Heart left ventricle (tissue), 16 donors: ENCODE results near the gene ATPAF1. TPM values are rescaled to one million over a fixed set of nuclear protein-coding genes. Genes with fewer than 3 reads are reported as not detected.

Experiments
- ATAC-seq, 4 donors: fragments of 200-7000 bp; cut with Tn5 transposase; one replicate each; pipeline ENCODE4 v1.9.1; 2020 to 2022; ENCODE audit warnings: moderate library complexity in 4 of 4, mild to moderate bottlenecking in 3 of 4, moderate number of reproducible peaks in 1 of 4
- DNase-seq, 5 donors: peaks; one replicate each; pipeline ENCODE4 v3.0.0-alpha.2; 2020
- H3K27ac ChIP-seq, 12 donors: fragments of 200-600 bp; sonication (generic) in 4 of 12; one replicate each; pipeline versions ENCODE4 v1.5.0 to v1.8.0; 2016 to 2022; ENCODE audit warnings: mild to moderate bottlenecking in 2 of 12
- H3K27me3 ChIP-seq, 9 donors: fragments of 200-600 bp; sonication (generic) in 2 of 9; one replicate each; pipeline versions ENCODE4 v1.5.1 to v1.8.0; 2016 to 2022; ENCODE audit warnings: mild to moderate bottlenecking in 3 of 9
- H3K36me3 ChIP-seq, 9 donors: fragments of 200-600 bp; sonication (generic) in 2 of 9; one replicate each; pipeline versions ENCODE4 v1.5.0 to v1.8.0; 2018 to 2022; ENCODE audit warnings: mild to moderate bottlenecking in 2 of 9
- H3K4me1 ChIP-seq, 12 donors: fragments of 200-600 bp; sonication (generic) in 4 of 12; one replicate each; pipeline versions ENCODE4 v1.5.0 to v1.8.0; 2016 to 2022; ENCODE audit warnings: mild to moderate bottlenecking in 3 of 12
- H3K4me3 ChIP-seq, 12 donors: fragments of 200-600 bp; sonication (generic) in 4 of 12; one replicate each; pipeline versions ENCODE4 v1.5.0 to v1.8.0; 2017 to 2022; ENCODE audit warnings: mild to moderate bottlenecking in 9 of 12, moderate library complexity in 4 of 12
- H3K9me3 ChIP-seq, 12 donors: fragments of 200-600 bp; sonication (generic) in 4 of 12; one replicate each; pipeline versions ENCODE4 v1.5.0 to v1.8.0; 2016 to 2022; ENCODE audit warnings: mild to moderate bottlenecking in 1 of 12
- CTCF ChIP-seq, 12 donors: fragments of 200-600 bp; sonication (generic) in 4 of 12; IDR thresholded peaks; one replicate each; pipeline versions ENCODE4 v1.5.0 to v1.8.0; 2018 to 2022; ENCODE audit warnings: antibody characterized with exemption in 12 of 12, mild to moderate bottlenecking in 5 of 12
- POLR2A ChIP-seq, 2 donors: fragments of 450-650 bp; IDR thresholded peaks; one replicate each; pipeline ENCODE4 v1.6.1; 2017; ENCODE audit warnings: antibody characterized with exemption in 2 of 2, mild to moderate bottlenecking in 2 of 2, moderate library complexity in 2 of 2
- WGBS, 4 donors: extraction: QIAGEN DNeasy Blood & Tissue Kit in 2 of 4; methylation state at CpG; one replicate each; pipeline versions ENCODE4 v1.1.5 to v1.1.7; 2013 to 2018; 5-methylcytosine and 5-hydroxymethylcytosine counted together
- intact Hi-C, 10 donors: fragments of 100-400 bp; cut with DNase I; formaldehyde crosslinking; loops; one replicate each; pipeline versions ENCODE4 v1.11.1 to v1.14.2; 2022
- polyA plus RNA-seq, 2 donors: library from polyadenylated mRNA; stranded (reverse); fragments of 200-250 nt; gene quantifications; one replicate each; pipeline ENCODE4 v1.2.3, GENCODE V29; 2013
- total RNA-seq, 9 donors: library from RNA; depleted of rRNA in 2 of 9; stranded (reverse); fragments of >200 nt in 2 of 9; fragmentation: NEBNext Ultra II Directional in 3 of 9; extraction: Animal tissue kit (Norgen Biotek cat#: 25700) in 3 of 9; gene quantifications; one replicate each; pipeline versions ENCODE4 v1.1.0 to v1.2.4, GENCODE V29; 2016 to 2023
- donor health status: ischemic (EF 13 %, LVEDD 7.1; RV severe dilation, severe dysfunction).
- donor health status: healthy with polysubstance abuse.
- donor health status: DM: no; HTN: yes; CAD: no.
- donor health status: DM: no; HTN: no; CAD: no.
- donor health status: ischemic (EF 25% LVEDD 6.9; RV normal size, moderate dysfunction).
- donor health status: ischemic (EF 25% LVEDD 5.7; RV mildly dilated, moderate dysfunction).
- donor health status: healthy.
- donor health status: DM: yes; HTN: yes; CAD: no.
- donor health status: ischemic (EF 35%, LVEDD 5.7; RV mildly dilated, moderate dysfunction).
- donor health status: nonischemic (EF 11% LVEDD 7.7; RV severe dilation, severe dysfunction).
- donor health status: DM: yes; HTN: yes; CAD: no.
- donor health status: PGD.
- donor health status: ischemic (EF 29% LVEDD 5.4; RV normal size, mild dysfunction).
- donor health status: nonischemic (EF 23%, LVEDD 6.1; RV moderate dilation, normal function).

ATPAF1 gene
- total and polyA plus RNA-seq, 11 donors, result 96.8 to 263 (median 179) TPM

- no peak for TF ChIP-seq POLR2A (IDR thresholded peaks at IDR 0.05)
- no peak for TF ChIP-seq CTCF (IDR thresholded peaks at IDR 0.05)
- Histone ChIP-seq H3K4me1 (peaks cover 0 to 64% (median 44%) of the 10 kb centered on the region in 12 donors), H3K36me3 (peaks cover 0 to 48% (median 34%) of the 10 kb centered on the region in 9 donors), H3K27me3 (no peaks in the 10 kb centered on the region), H3K9me3 (no peaks in the 10 kb centered on the region), H3K27ac (peak overlapping the region in 9 of 12 donors; percentile 11 to 56 (median 31)), H3K4me3 (no peak overlapping the region)
- WGBS, 4 donors, result 57 to 77% (median 65%) methylated on average over 7 of the region's 7 CpGs
- intact Hi-C loops, result no loop called here
- peak in 3 of 4 donors; percentile 8 to 42 (median 17) for ATAC-seq
- peak in 4 of 5 donors; percentile 40 to 72 (median 52) for DNase-seq
Measured at GRCh38 chr1:46607345-46608130, 60.6 kb downstream of the ATPAF1 start.

- Histone ChIP-seq H3K4me1 (peaks cover 0 to 64% (median 44%) of the 10 kb centered on the region in 12 donors), H3K4me3 (no peak overlapping the region), H3K36me3 (peaks cover 0 to 37% (median 31%) of the 10 kb centered on the region in 9 donors), H3K27me3 (no peaks in the 10 kb centered on the region), H3K9me3 (no peaks in the 10 kb centered on the region), H3K27ac (peak overlapping the region in 4 of 12 donors; percentile 30 to 55 (median 36))
- WGBS, 4 donors, result 80 to 100% (median 94%) methylated on average over 2 of the region's 2 CpGs
- intact Hi-C loops, result no loop called here
- TF ChIP-seq POLR2A (IDR thresholded peaks at IDR 0.05) (no peak), CTCF (IDR thresholded peaks at IDR 0.05) (no peak)
- DNase-seq, result no peak
- ATAC-seq, result no peak
Measured at GRCh38 chr1:46606255-46606965, 61.8 kb downstream of the ATPAF1 start.

- peak overlapping the region in 1 of 12 donors; percentile 89 for H3K27ac ChIP-seq
- intact Hi-C loops, result no loop called here
- DNase-seq, result no peak
- no peaks in the 10 kb centered on the region for H3K27me3 ChIP-seq
- WGBS, 4 donors, result 71 to 88% (median 81%) methylated on average over 2 of the region's 2 CpGs
- H3K4me3 ChIP-seq, result no peak overlapping the region
- ATAC-seq, result no peak
- H3K36me3 ChIP-seq, result peaks cover 0 to 25% (median 23%) of the 10 kb centered on the region in 9 donors
- H3K9me3 ChIP-seq, result no peaks in the 10 kb centered on the region
- TF ChIP-seq CTCF (IDR thresholded peaks at IDR 0.05) (no peak), POLR2A (IDR thresholded peaks at IDR 0.05) (no peak)
- H3K4me1 ChIP-seq, result peaks cover 0 to 67% (median 48%) of the 10 kb centered on the region in 12 donors
Measured at GRCh38 chr1:46605232-46605631, 62.9 kb downstream of the ATPAF1 start.
